ENCODE measurements around the gene FRAS1.

Gene FRAS1

GRCh38 chr4:78558410-78558809, 501.3 kb downstream of the FRAS1 start:
- TF ChIP-seq, protein P1, sequence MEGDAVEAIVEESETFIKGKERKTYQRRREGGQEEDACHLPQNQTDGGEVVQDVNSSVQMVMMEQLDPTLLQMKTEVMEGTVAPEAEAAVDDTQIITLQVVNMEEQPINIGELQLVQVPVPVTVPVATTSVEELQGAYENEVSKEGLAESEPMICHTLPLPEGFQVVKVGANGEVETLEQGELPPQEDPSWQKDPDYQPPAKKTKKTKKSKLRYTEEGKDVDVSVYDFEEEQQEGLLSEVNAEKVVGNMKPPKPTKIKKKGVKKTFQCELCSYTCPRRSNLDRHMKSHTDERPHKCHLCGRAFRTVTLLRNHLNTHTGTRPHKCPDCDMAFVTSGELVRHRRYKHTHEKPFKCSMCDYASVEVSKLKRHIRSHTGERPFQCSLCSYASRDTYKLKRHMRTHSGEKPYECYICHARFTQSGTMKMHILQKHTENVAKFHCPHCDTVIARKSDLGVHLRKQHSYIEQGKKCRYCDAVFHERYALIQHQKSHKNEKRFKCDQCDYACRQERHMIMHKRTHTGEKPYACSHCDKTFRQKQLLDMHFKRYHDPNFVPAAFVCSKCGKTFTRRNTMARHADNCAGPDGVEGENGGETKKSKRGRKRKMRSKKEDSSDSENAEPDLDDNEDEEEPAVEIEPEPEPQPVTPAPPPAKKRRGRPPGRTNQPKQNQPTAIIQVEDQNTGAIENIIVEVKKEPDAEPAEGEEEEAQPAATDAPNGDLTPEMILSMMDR (IDR thresholded peaks at IDR 0.05; ENCODE audit: low read depth, low read length, missing control alignments) = no peak
- no peak for DNase-seq (ENCODE audit: low read depth)
- no peak overlapping the region for H3K4me3 ChIP-seq (ENCODE audit: low read depth, low read length)

DNA sequence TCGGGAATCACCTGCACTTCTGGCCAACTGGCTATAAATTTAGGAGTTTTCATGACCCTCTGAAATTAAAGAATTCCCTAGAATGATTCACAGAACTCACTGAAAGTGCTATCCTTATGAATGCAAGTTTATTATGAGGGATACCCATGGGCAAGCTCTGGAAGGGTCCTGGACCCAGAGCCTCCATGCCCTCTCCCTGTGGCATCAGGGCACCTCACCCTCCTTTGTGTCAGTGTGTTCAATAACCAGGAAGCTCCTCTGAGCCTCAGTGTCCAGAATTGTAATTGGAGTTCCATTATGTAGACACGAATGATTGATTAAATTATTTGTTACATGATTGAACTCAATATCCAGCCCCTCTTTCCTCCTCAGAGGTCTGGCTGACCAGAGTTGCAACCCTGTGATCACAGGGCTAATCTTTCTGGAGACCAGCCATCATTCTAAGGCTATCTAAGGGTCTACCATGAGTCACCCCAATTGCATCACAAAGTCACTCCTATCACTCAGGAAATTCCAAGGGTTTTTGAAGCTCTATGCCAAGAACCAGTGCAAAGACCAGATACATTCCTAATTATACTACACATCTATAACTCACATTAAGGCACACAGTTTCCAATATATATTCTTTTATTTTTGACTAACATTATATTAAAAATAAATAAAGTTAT, 503.3 kb downstream of the FRAS1 start:
- TF ChIP-seq, protein P1 (IDR thresholded peaks at IDR 0.05; ENCODE audit: low read depth, low read length, missing control alignments) = no peak
- no peak overlapping the region for H3K4me3 ChIP-seq (ENCODE audit: low read depth, low read length)
- no peak for DNase-seq (ENCODE audit: low read depth)

- TF ChIP-seq, protein P1 (IDR thresholded peaks at IDR 0.05; ENCODE audit: low read depth, low read length, missing control alignments) = no peak
- no peak overlapping the region for H3K4me3 ChIP-seq (ENCODE audit: low read depth, low read length)
- DNase-seq (ENCODE audit: low read depth) = no peak
Observed at GRCh38 chr4:78561677-78562076, 504.6 kb downstream of the FRAS1 start.

GRCh38 chr4:78562687-78563086, 505.6 kb downstream of the FRAS1 start:
- no peak overlapping the region for H3K4me3 ChIP-seq (ENCODE audit: low read depth, low read length)
- DNase-seq (ENCODE audit: low read depth) = no peak
- TF ChIP-seq, protein P1 (IDR thresholded peaks at IDR 0.05; ENCODE audit: low read depth, low read length, missing control alignments) = no peak

DNA sequence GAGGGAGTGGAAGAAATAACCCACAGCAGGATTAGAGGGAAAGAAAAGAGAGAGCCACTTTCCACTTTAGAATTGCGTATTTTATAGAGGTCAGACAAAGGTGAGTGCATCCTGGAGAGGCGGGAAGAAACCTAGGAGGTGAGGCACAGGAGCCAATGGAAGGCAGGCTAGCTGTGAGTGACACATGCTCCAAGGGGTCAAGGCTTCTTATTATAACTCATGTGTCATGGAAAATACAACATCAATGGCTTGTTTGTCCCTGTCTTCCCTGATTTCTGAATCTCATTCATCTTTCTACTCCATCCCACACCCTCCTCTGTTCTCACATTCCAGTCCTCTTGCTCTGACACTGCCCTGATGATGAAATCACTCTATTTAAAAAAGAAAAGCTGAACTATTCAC, 508.8 kb downstream of the FRAS1 start:
- TF ChIP-seq, protein P1 (IDR thresholded peaks at IDR 0.05; ENCODE audit: low read depth, low read length, missing control alignments) = no peak
- H3K4me3 ChIP-seq (ENCODE audit: low read depth, low read length) = no peak overlapping the region
- DNase-seq (ENCODE audit: low read depth) = no peak

GRCh38 chr4:78566834-78567499, 509.8 kb downstream of the FRAS1 start:
- H3K4me3 ChIP-seq (ENCODE audit: low read depth, low read length) = no peak overlapping the region
- peak; percentile 10 for DNase-seq (ENCODE audit: low read depth)
- TF ChIP-seq, protein P1 (IDR thresholded peaks at IDR 0.05; ENCODE audit: low read depth, low read length, missing control alignments) = no peak
